Central memory CD8-positive, alpha-beta T cell (primary cell): Measurements from ENCODE around the gene RYR1.

Source experiments
- ATAC-seq: fragments of 150-1000 bp; cut with Tn5 transposase; replicated peaks from 2 replicates; pipeline ENCODE4 v1.10.0; 2022; ENCODE audit warnings: mild to moderate bottlenecking, moderate FRiP score, moderate number of reproducible peaks; ENCODE audit not compliant: poor library complexity, severe bottlenecking; ENCODE audit errors: extremely low read depth
- DNase-seq, 2 donors: peaks; one replicate each; pipeline ENCODE4 v3.0.0; 2021; ENCODE audit warnings: low spot score in 2 of 2
- H3K27ac Mint-ChIP-seq: one replicate; pipeline ENCODE4 v1.8.0; 2022; ENCODE audit warnings: low read depth, mild to moderate bottlenecking, moderate library complexity, mixed read lengths
- H3K27me3 Mint-ChIP-seq: one replicate; pipeline ENCODE4 v1.8.0; 2022; ENCODE audit warnings: mixed read lengths
- H3K36me3 Mint-ChIP-seq: one replicate; pipeline ENCODE4 v1.8.0; 2022; ENCODE audit warnings: mild to moderate bottlenecking, moderate library complexity, mixed read lengths; ENCODE audit not compliant: insufficient read depth
- H3K4me1 Mint-ChIP-seq: one replicate; pipeline ENCODE4 v1.8.0; 2022; ENCODE audit warnings: mixed read lengths
- H3K4me3 Mint-ChIP-seq: one replicate; pipeline ENCODE4 v1.8.0; 2022; ENCODE audit warnings: mild to moderate bottlenecking, moderate library complexity, mixed read lengths
- H3K9me3 Mint-ChIP-seq: one replicate; pipeline ENCODE4 v1.8.0; 2022; ENCODE audit warnings: mixed read lengths

Gene RYR1

GRCh38 chr19:38442736-38443135 lies 9.2 kb downstream of the RYR1 start:
- peaks cover 44% of the 10 kb centered on the region for H3K27me3 Mint-ChIP-seq
- H3K27ac Mint-ChIP-seq = no peak overlapping the region
- no peaks in the 10 kb centered on the region for H3K36me3 Mint-ChIP-seq
- H3K4me3 Mint-ChIP-seq = no peak overlapping the region
- no peak for DNase-seq
- no peak for ATAC-seq
- H3K4me1 Mint-ChIP-seq = no peaks in the 10 kb centered on the region
- no peaks in the 10 kb centered on the region for H3K9me3 Mint-ChIP-seq

- Mint-ChIP-seq H3K4me1 (no peaks in the 10 kb centered on the region), H3K27me3 (peaks cover 38% of the 10 kb centered on the region), H3K27ac (no peak overlapping the region), H3K9me3 (no peaks in the 10 kb centered on the region), H3K36me3 (no peaks in the 10 kb centered on the region), H3K4me3 (no peak overlapping the region)
- DNase-seq (no peak), ATAC-seq (no peak)
Observed at GRCh38 chr19:38443458-38443999, 10.0 kb downstream of the RYR1 start.

- Mint-ChIP-seq H3K9me3 (no peaks in the 10 kb centered on the region), H3K36me3 (no peaks in the 10 kb centered on the region), H3K27ac (no peak overlapping the region), H3K4me3 (no peak overlapping the region), H3K4me1 (no peaks in the 10 kb centered on the region), H3K27me3 (peaks cover 43% of the 10 kb centered on the region)
- DNase-seq (no peak), ATAC-seq (no peak)
Observed at GRCh38 chr19:38444026-38444425, 10.5 kb downstream of the RYR1 start.

GRCh38 chr19:38445362-38445761 lies 11.9 kb downstream of the RYR1 start:
- no peaks in the 10 kb centered on the region for H3K36me3 Mint-ChIP-seq
- DNase-seq (no peak), ATAC-seq (no peak)
- H3K4me1 Mint-ChIP-seq = no peaks in the 10 kb centered on the region
- H3K27ac Mint-ChIP-seq = no peak overlapping the region
- H3K9me3 Mint-ChIP-seq = peaks cover 4% of the 10 kb centered on the region
- H3K4me3 Mint-ChIP-seq = no peak overlapping the region
- H3K27me3 Mint-ChIP-seq = peaks cover 53% of the 10 kb centered on the region

GRCh38 chr19:38448225-38448624 lies 14.7 kb downstream of the RYR1 start:
- Mint-ChIP-seq H3K27ac (no peak overlapping the region), H3K27me3 (peaks cover 37% of the 10 kb centered on the region), H3K36me3 (no peaks in the 10 kb centered on the region), H3K4me1 (no peaks in the 10 kb centered on the region), H3K4me3 (no peak overlapping the region), H3K9me3 (peaks cover 4% of the 10 kb centered on the region)
- no peak for ATAC-seq
- DNase-seq = no peak

GRCh38 chr19:38449518-38449917 lies 16.0 kb downstream of the RYR1 start:
- no peaks in the 10 kb centered on the region for H3K4me1 Mint-ChIP-seq
- ATAC-seq (no peak), DNase-seq (no peak)
- H3K4me3 Mint-ChIP-seq = no peak overlapping the region
- no peak overlapping the region for H3K27ac Mint-ChIP-seq
- H3K36me3 Mint-ChIP-seq = peaks cover 2% of the 10 kb centered on the region
- peaks cover 4% of the 10 kb centered on the region for H3K9me3 Mint-ChIP-seq
- peaks cover 24% of the 10 kb centered on the region for H3K27me3 Mint-ChIP-seq

GRCh38 chr19:38451036-38451435 lies 17.5 kb downstream of the RYR1 start:
- H3K27ac Mint-ChIP-seq = no peak overlapping the region
- ATAC-seq = no peak
- no peak overlapping the region for H3K4me3 Mint-ChIP-seq

GRCh38 chr19:38451629-38452028 lies 18.1 kb downstream of the RYR1 start:
- no peak overlapping the region for H3K4me3 Mint-ChIP-seq
- H3K27ac Mint-ChIP-seq = no peak overlapping the region
- H3K27me3 Mint-ChIP-seq = peaks cover 17% of the 10 kb centered on the region
- ATAC-seq = no peak
- H3K9me3 Mint-ChIP-seq = peaks cover 4% of the 10 kb centered on the region
- peaks cover 2% of the 10 kb centered on the region for H3K36me3 Mint-ChIP-seq
- DNase-seq = no peak
- no peaks in the 10 kb centered on the region for H3K4me1 Mint-ChIP-seq

More at GRCh38 chr19:38451036-38451435, 17.5 kb downstream of the RYR1 start:
- no peak for DNase-seq
- H3K9me3 Mint-ChIP-seq = peaks cover 4% of the 10 kb centered on the region
- H3K4me1 Mint-ChIP-seq = no peaks in the 10 kb centered on the region
- H3K27me3 Mint-ChIP-seq = peaks cover 17% of the 10 kb centered on the region
- H3K36me3 Mint-ChIP-seq = peaks cover 2% of the 10 kb centered on the region

- Mint-ChIP-seq H3K9me3 (peaks cover 4% of the 10 kb centered on the region), H3K4me1 (no peaks in the 10 kb centered on the region), H3K27ac (no peak overlapping the region), H3K27me3 (peaks cover 17% of the 10 kb centered on the region), H3K36me3 (peaks cover 2% of the 10 kb centered on the region), H3K4me3 (no peak overlapping the region)
- no peak for DNase-seq
- ATAC-seq = no peak
Observed at GRCh38 chr19:38452430-38453366, 19.2 kb downstream of the RYR1 start.

GRCh38 chr19:38453596-38453995 lies 20.1 kb downstream of the RYR1 start:
- H3K9me3 Mint-ChIP-seq = peaks cover 4% of the 10 kb centered on the region
- no peak for ATAC-seq
- no peak overlapping the region for H3K27ac Mint-ChIP-seq
- H3K4me1 Mint-ChIP-seq = no peaks in the 10 kb centered on the region
- no peak overlapping the region for H3K4me3 Mint-ChIP-seq
- DNase-seq = no peak
- peaks cover 2% of the 10 kb centered on the region for H3K36me3 Mint-ChIP-seq
- peaks cover 14% of the 10 kb centered on the region for H3K27me3 Mint-ChIP-seq

- DNase-seq = no peak
- H3K4me1 Mint-ChIP-seq = no peaks in the 10 kb centered on the region
- H3K4me3 Mint-ChIP-seq = no peak overlapping the region
- peaks cover 11% of the 10 kb centered on the region for H3K27me3 Mint-ChIP-seq
- H3K36me3 Mint-ChIP-seq = peaks cover 2% of the 10 kb centered on the region
- no peaks in the 10 kb centered on the region for H3K9me3 Mint-ChIP-seq
- ATAC-seq = no peak
- no peak overlapping the region for H3K27ac Mint-ChIP-seq
Observed at GRCh38 chr19:38455031-38455430, 21.5 kb downstream of the RYR1 start.

GRCh38 chr19:38457202-38457601 lies 23.7 kb downstream of the RYR1 start:
- peaks cover 21% of the 10 kb centered on the region for H3K27me3 Mint-ChIP-seq
- H3K4me3 Mint-ChIP-seq = no peak overlapping the region
- DNase-seq = no peak
- no peak overlapping the region for H3K27ac Mint-ChIP-seq
- no peaks in the 10 kb centered on the region for H3K4me1 Mint-ChIP-seq
- no peaks in the 10 kb centered on the region for H3K9me3 Mint-ChIP-seq
- ATAC-seq = no peak
- H3K36me3 Mint-ChIP-seq = peaks cover 2% of the 10 kb centered on the region
